Vagina (tissue), 2 donors: ENCODE results near the gene PRKCE.

Experiments
- POLR2A ChIP-seq, 2 donors: fragments of 450-650 bp; IDR thresholded peaks; one replicate each; pipeline ENCODE4 v1.6.1; 2017; ENCODE audit warnings: antibody characterized with exemption in 2 of 2, mild to moderate bottlenecking in 2 of 2, moderate library complexity in 2 of 2
- POLR2AphosphoS5 ChIP-seq, 2 donors: sonication (generic); formaldehyde crosslinking; IDR thresholded peaks; one replicate each; pipeline ENCODE4 v1.9.0; 2017; ENCODE audit warnings: antibody characterized with exemption in 2 of 2, mild to moderate bottlenecking in 2 of 2, low read depth in 1 of 2; ENCODE audit not compliant: insufficient read depth in 1 of 2
- TF ChIP-seq, protein P1 (sequence below), 3 experiments: fragments of 450-650 bp in 2 of 3; fragments of 200-600 bp in 1 of 3; sonication (generic) in 1 of 3; IDR thresholded peaks; one replicate each; pipeline ENCODE4 v1.5.1; 2017 to 2019; ENCODE audit warnings: antibody characterized with exemption in 3 of 3, mild to moderate bottlenecking in 2 of 3, moderate library complexity in 2 of 3

DNA sequence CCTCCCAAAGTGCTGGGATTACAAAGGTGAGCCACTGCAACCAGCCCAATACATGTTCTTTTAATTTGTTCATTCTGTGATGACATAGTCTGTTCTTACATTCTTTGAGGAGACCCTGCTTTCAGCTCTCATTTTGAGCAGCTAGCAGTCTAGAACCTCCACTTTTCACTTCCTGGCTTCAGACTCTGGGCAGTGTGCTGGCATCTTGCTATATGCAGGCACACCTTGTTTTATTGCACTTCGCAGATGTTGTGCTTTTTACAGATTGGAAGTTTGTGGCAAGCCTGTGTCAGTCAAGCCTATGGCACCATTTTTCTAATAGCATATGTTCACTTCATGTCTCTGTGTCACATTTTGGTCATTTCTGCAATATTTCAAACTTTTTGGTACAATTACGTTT, 72.4 kb downstream of the PRKCE start:
- TF ChIP-seq, protein P1, sequence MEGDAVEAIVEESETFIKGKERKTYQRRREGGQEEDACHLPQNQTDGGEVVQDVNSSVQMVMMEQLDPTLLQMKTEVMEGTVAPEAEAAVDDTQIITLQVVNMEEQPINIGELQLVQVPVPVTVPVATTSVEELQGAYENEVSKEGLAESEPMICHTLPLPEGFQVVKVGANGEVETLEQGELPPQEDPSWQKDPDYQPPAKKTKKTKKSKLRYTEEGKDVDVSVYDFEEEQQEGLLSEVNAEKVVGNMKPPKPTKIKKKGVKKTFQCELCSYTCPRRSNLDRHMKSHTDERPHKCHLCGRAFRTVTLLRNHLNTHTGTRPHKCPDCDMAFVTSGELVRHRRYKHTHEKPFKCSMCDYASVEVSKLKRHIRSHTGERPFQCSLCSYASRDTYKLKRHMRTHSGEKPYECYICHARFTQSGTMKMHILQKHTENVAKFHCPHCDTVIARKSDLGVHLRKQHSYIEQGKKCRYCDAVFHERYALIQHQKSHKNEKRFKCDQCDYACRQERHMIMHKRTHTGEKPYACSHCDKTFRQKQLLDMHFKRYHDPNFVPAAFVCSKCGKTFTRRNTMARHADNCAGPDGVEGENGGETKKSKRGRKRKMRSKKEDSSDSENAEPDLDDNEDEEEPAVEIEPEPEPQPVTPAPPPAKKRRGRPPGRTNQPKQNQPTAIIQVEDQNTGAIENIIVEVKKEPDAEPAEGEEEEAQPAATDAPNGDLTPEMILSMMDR (IDR thresholded peaks at IDR 0.05): no peak
- TF ChIP-seq POLR2AphosphoS5 (IDR thresholded peaks at IDR 0.05; ENCODE audit: insufficient read depth in 1 of 2, low read depth in 1 of 2): no peak
- TF ChIP-seq POLR2A (IDR thresholded peaks at IDR 0.05): no peak
